Right renal cortex interstitium (tissue), 3 donors: Measurements from ENCODE around the gene POU6F1. TPM values are rescaled to one million over a fixed set of nuclear protein-coding genes. Genes with fewer than 3 reads are reported as not detected.
"Not testable (repeated sequence)": the region's sequence is repeated elsewhere in the genome, so short reads cannot be mapped to it uniquely, and the experiment has no call there.

ENCODE experiments used
- DNase-seq, 3 donors: peaks; one replicate each; pipeline ENCODE4 v3.0.0-alpha.2; 2013; ENCODE audit warnings: low read depth in 3 of 3, low spot score in 2 of 3
- polyA plus RNA-seq, 3 donors: library from polyadenylated mRNA; unstranded; fragments of 120-200 nt; gene quantifications; one replicate each; pipeline ENCODE4 v1.2.1, GENCODE V29; 2013; ENCODE audit not compliant: insufficient read length in 3 of 3

POU6F1 gene
- polyA plus RNA-seq, 3 donors: 6.2 to 6.7 (median 6.2) TPM

GRCh38 chr12:51229116-51229809, 11.4 kb upstream of the POU6F1 start:
- DNase-seq: no peak

- DNase-seq: no peak
These were observed 10.1 kb upstream of the POU6F1 start for GRCh38 chr12:51227962-51228361.

GRCh38 chr12:51227112-51227511, 9.2 kb upstream of the POU6F1 start:
- DNase-seq: not testable (repeated sequence)

- DNase-seq: no peak
These were observed 7.9 kb upstream of the POU6F1 start for GRCh38 chr12:51225771-51226170.

GRCh38 chr12:51225234-51225633, 7.4 kb upstream of the POU6F1 start:
- DNase-seq: no peak

- no peak for DNase-seq
These were observed 6.8 kb upstream of the POU6F1 start for GRCh38 chr12:51224625-51225024.

- DNase-seq: no peak
These were observed 4.6 kb upstream of the POU6F1 start for GRCh38 chr12:51222461-51222860.

- not testable (repeated sequence) for DNase-seq
These were observed 2.0 kb upstream of the POU6F1 start for GRCh38 chr12:51219857-51220256.

- DNase-seq: no peak
These were observed 1.5 kb upstream of the POU6F1 start for GRCh38 chr12:51219322-51219721.

GRCh38 chr12:51218607-51219161, 822 bp upstream of the POU6F1 start:
- no peak for DNase-seq

- no peak for DNase-seq
These were observed 512 bp downstream of the POU6F1 start for GRCh38 chr12:51217133-51217967.

- no peak for DNase-seq
These were observed 1.2 kb downstream of the POU6F1 start for GRCh38 chr12:51216642-51217041.

GRCh38 chr12:51214895-51215294, 3.0 kb downstream of the POU6F1 start:
- no peak for DNase-seq

- DNase-seq: no peak
These were observed 7.0 kb downstream of the POU6F1 start for GRCh38 chr12:51210690-51211395.

- DNase-seq: no peak
These were observed 8.6 kb downstream of the POU6F1 start for GRCh38 chr12:51209259-51209658.

GRCh38 chr12:51208016-51208660, 9.7 kb downstream of the POU6F1 start:
- no peak for DNase-seq

- no peak for DNase-seq
These were observed 12.5 kb downstream of the POU6F1 start for GRCh38 chr12:51205350-51205749.

- DNase-seq: no peak
These were observed 15.1 kb downstream of the POU6F1 start for GRCh38 chr12:51202718-51203117.

GRCh38 chr12:51200806-51201205, 17.1 kb downstream of the POU6F1 start:
- no peak for DNase-seq

GRCh38 chr12:51200156-51200555, 17.7 kb downstream of the POU6F1 start:
- no peak for DNase-seq
